ENCODE measurements around the gene CACNA1C.

CACNA1C gene

GRCh38 chr12:2326470-2326869 is 273.7 kb downstream of the CACNA1C start:
- no peak for FAIRE-seq

- no peak for FAIRE-seq
These were observed 275.9 kb downstream of the CACNA1C start for GRCh38 chr12:2328661-2329060.

- FAIRE-seq = no peak
These were observed 276.9 kb downstream of the CACNA1C start for GRCh38 chr12:2329661-2330210.

DNA sequence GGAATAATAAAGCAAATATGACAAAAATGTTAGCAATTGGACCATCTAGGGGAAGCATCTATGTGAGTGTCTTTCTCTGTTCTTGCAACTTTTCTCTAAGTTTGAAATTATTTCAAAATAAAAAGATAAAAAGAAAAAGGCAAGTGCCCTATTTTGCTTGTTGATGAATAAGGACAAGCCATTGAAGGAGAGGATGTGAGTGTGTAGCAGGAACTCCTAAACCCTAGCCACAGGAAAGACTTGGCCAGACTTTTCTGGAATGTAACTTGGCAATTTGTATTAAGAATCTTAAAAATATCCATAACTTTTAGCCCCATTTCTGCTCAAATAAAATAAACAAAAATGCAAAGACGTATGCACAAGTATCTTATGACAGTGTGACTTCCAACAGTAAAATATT is 279.4 kb downstream of the CACNA1C start:
- no peak for FAIRE-seq

DNA sequence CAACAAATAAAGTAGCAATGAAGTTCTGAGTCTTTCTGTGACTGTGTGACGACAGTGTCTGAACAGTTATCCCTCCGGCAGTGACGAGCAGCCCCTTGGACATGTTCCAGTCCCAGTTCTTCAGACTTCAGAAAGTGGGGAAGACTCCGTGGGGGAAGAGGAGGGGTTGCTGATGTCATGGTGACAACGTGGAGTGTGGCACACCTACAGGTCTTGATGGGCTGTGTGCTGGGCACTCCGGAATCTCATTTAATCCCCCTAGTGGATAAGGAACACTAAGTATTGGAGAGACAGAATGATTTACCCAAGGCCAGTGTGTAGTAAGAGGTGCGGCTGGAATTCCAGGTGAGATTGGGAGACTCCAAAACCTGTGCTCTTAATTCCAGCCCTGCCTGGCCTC is 280.2 kb downstream of the CACNA1C start:
- FAIRE-seq = no peak

DNA sequence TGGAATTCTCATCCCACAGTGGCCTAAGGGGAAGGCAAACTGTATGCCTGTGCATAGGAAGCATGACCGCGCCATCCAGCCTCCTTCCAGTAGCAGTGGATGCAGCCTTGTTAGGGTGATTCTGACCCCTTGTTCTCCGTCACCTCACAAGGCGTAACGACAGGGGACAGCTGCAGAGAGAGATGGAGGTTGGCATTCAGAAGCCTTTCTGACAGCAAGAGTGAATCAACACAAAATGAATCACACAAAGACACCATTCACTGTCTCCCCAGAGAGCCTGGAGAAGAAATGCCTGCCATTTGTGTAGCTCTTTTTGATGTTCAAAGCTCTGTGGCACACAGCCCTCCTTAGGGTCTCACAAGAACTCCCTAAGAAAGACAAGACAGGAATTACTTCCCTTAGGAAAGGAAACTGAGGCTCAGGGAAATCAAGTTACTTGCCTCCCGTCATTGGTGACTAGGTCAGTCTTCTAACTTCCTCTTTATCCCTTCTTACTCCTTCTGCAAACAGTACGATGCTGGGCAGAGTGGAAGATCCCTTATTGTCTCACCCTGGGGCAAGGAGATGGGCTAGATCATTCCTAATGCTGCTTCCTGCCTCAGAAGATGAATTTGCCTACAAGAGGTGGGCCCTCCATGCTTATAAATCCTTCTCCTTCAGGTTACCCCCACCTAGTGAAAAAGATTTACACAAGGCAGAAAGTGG is 280.9 kb downstream of the CACNA1C start:
- no peak for FAIRE-seq

- FAIRE-seq = no peak
These were observed 281.5 kb downstream of the CACNA1C start for GRCh38 chr12:2334271-2334670.

- FAIRE-seq = no peak
These were observed 281.9 kb downstream of the CACNA1C start for GRCh38 chr12:2334689-2335088.

DNA sequence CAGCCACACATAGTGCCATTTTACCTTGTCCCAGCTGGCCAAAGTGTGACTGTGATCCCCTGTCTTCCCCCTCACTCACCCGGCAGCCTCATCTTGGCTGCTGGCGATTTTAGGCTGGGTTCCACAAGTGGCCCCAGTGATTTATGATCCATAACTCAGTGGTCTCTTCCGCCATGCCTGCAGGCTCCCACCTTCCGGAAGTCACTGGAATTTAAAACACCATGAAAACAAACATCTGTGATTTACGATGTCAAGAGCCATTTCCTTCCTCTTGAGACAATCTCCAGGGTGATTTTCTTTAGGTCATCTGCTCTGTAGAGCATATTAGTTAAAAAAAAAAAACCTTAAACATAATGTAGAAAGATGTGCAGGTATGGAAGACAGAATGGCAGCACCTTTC is 282.3 kb downstream of the CACNA1C start:
- no peak for FAIRE-seq

- FAIRE-seq = no peak
These were observed 282.7 kb downstream of the CACNA1C start for GRCh38 chr12:2335513-2335912.

DNA sequence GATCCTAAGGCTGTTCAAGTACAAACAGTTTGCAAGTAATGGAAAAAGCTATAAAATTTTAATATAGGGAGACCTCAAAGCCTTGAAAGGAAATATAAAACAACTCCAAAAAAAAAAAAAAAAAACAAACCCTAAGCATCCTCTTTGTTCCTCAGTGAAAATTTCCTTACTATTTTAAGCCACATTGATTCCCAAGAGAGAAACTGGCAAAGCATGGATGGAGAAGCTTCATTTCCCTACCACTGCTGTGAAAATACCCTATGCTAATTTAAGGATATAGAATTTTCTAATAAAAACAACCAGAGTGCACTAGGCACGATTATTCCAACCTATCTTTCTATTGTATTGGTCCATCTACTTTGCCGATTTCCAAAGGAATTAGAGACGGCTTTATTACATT is 283.1 kb downstream of the CACNA1C start:
- FAIRE-seq = no peak

- FAIRE-seq = no peak
These were observed 283.6 kb downstream of the CACNA1C start for GRCh38 chr12:2336409-2336829.

DNA sequence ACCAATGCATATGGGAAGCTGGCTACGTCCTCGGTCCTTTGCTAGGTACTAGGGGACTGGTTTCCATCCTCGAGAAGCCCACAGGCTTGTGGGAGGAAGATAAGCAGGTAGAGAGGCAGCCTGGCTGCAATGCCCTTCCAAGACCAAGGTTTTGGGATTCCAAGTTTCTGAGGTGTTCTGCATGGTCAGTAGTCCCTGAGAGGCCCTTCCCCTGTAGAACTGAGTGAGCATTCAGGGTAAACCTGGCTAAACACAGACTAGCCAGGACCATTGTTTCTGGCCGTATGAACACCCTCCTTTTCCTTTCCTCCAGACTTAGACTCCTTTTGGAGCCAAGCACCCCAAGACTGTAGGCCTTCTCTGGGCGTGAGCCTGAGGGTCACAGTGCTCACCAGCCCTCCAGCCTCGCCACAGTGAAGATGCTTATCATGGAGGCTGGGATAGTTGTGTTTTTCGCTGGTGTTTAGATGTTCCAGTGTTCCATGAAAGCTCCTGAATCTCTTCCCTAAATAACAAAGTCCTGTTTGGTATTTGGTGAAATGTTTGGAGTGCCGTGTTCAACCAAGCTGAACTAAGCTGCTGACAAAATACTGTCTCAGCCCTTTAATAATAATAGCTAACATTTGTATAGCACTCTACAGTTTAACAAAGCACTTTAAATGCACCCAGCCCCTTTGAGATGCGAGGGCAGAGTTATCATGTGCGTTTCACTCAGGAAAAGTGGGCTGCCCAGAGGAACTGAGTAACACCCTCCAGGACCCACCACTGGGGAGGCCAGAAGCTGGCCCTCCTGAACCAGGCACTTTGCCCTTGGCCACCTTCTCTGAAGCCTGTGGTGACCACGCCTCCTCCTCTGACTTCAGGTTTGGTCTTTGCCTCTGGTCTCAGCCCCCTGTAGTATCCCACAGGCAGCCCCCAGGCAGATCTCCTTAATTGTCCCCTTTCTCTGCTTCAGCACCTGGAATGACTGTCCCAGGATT is 284.5 kb downstream of the CACNA1C start:
- FAIRE-seq = no peak

DNA sequence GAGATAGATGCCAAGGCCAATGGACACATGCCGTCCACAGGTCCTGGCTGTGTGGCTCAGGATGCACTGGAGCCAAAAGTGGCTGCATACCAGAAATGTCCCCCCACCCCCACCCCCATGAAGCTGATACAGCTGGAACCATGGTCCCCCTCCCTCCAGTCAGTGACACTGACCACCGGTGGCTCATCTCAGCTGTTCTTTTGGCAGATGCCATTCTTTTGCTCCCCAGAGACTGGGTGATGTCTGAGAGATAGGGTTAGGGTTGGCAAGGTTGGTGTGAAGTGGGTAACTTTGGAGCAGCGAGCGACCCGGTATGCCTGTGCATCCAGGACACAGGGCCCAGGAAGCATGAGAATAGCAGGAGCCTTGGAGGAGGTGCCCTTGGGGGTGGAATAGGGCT is 285.6 kb downstream of the CACNA1C start:
- no peak for FAIRE-seq

- no peak for FAIRE-seq
These were observed 286.2 kb downstream of the CACNA1C start for GRCh38 chr12:2338991-2339431.

DNA sequence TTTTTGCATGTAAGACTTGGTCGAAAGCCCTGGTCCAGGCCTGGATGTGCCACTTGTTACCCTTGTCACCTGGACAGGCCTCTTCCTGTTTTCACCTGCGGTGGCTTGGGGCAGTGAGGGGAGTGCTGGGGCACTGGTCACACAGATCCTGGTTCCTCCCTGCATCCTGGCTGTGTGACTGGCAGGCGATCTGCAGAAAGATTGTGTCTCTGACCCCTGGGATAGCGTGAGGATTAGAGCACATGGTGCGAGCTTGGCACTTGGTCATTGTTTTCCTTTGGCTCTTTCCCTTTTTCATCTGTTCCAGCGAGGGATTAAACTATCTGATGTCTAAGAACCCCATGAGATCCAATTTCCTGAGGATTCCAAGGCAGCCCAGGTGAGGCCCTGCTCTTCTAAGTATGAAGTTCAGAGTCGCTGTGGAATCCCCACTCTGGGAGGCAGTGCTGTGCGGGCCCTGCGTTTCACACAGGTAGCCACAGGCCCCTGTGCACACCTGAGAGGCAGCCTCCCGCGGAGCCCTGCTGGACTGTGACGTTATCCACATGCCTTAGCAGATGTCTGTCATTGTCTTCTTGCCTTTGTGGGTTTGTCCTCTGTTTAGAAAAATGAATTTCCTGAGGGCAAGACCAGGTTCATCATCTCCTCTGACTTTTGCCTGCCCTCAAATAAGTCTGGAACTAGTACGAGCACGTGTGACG is 288.4 kb downstream of the CACNA1C start:
- FAIRE-seq = no peak

DNA sequence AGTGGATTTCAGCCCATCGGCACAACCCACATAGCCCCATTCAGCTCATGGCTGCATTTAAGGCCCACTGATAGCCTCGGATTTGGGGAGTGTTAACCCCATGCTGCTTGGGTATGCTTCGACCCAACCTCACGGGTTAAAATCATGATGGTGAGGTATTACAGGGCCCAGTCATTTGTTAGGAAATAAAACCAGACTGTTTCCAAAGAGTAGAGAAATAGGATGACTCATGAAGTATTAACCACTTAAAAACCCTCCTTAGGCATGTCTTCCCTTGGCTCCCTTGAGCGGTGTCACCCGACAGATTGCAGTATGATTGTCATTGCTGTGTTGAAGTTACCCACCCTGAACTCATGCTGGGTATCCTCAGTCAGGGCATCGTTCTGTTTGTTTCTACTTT is 289.1 kb downstream of the CACNA1C start:
- no peak for FAIRE-seq

- FAIRE-seq = no peak
These were observed 290.9 kb downstream of the CACNA1C start for GRCh38 chr12:2343681-2344080.

- FAIRE-seq = no peak
These were observed 291.7 kb downstream of the CACNA1C start for GRCh38 chr12:2344476-2344875.

- no peak for FAIRE-seq
These were observed 292.1 kb downstream of the CACNA1C start for GRCh38 chr12:2344885-2345284.

- no peak for FAIRE-seq
These were observed 293.1 kb downstream of the CACNA1C start for GRCh38 chr12:2345902-2346301.

DNA sequence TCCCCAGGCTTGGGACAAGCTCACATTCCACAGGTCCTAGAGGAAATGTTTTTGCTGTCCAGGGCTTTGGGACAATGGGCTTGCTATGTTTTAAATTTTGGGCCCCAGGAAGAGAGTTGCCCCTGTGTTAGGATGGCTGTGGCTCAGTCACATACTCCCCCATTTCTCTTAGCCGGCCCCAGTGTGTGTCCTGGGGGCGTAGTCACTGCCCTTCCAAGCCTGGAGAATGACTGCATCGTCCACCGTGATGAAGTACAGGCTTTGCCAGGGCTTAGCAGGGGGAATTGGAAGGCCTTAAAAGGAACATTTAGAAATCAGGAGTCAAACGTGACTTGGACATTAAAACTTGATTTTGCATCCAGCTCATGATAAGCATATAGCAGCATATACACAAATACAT is 293.6 kb downstream of the CACNA1C start:
- no peak for FAIRE-seq
